ENCODE measurements around the gene ZBED1. TPM values are rescaled to one million over a fixed set of nuclear protein-coding genes. Genes with fewer than 3 reads are reported as not detected.

The ZBED1 gene
- 10 to 100 TPM; 39.7 to 54.5 TPM for total RNA-seq

GRCh38 chrX:2500803-2501558, at the start of gene ZBED1, which contains the start of gene DHRSX:
Gene ZBED1 (minus strand): TSS chrX:2500976. CDS start chrX:2490719, 10,257 bp downstream.
Gene DHRSX (minus strand): TSS chrX:2500976. CDS start chrX:2500925, 51 bp downstream.
- ATAC-seq (ENCODE audit: insufficient number of reproducible peaks, low FRiP score, low read depth) (no peak), DNase-seq (ENCODE audit: low spot score) (no peak)
- TF ChIP-seq, protein P1, sequence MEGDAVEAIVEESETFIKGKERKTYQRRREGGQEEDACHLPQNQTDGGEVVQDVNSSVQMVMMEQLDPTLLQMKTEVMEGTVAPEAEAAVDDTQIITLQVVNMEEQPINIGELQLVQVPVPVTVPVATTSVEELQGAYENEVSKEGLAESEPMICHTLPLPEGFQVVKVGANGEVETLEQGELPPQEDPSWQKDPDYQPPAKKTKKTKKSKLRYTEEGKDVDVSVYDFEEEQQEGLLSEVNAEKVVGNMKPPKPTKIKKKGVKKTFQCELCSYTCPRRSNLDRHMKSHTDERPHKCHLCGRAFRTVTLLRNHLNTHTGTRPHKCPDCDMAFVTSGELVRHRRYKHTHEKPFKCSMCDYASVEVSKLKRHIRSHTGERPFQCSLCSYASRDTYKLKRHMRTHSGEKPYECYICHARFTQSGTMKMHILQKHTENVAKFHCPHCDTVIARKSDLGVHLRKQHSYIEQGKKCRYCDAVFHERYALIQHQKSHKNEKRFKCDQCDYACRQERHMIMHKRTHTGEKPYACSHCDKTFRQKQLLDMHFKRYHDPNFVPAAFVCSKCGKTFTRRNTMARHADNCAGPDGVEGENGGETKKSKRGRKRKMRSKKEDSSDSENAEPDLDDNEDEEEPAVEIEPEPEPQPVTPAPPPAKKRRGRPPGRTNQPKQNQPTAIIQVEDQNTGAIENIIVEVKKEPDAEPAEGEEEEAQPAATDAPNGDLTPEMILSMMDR (IDR thresholded peaks at IDR 0.05), result no peak
- H3K9me3 ChIP-seq, result no peaks in the 10 kb centered on the region
- H3K4me3 ChIP-seq, result peak within 1 kb of the TSS; percentile 88
- peaks cover 23 to 34% of the 10 kb centered on the region in 2 donors for H3K4me1 ChIP-seq (ENCODE audit: control insufficient read depth in 1 of 2, low read depth in 2 of 2)
- peak within 1 kb of the TSS; percentile 78 to 87 for H3K27ac ChIP-seq
- no peaks in the 10 kb centered on the region for H3K36me3 ChIP-seq
- H3K27me3 ChIP-seq (replicated peaks; ENCODE audit: insufficient read depth), result no peaks in the 10 kb centered on the region

- no peak for ATAC-seq (ENCODE audit: insufficient number of reproducible peaks, low FRiP score, low read depth)
Observed at GRCh38 chrX:2549876-2550275, 49.1 kb upstream of the ZBED1 start.

GRCh38 chrX:2548711-2549423, 48.1 kb upstream of the ZBED1 start:
- Histone ChIP-seq H3K9me3 (no peaks in the 10 kb centered on the region), H3K27me3 (replicated peaks; ENCODE audit: insufficient read depth) (no peaks in the 10 kb centered on the region), H3K4me3 (no peak overlapping the region), H3K36me3 (no peaks in the 10 kb centered on the region), H3K27ac (no peak overlapping the region), H3K4me1 (ENCODE audit: control insufficient read depth in 1 of 2, low read depth in 2 of 2) (no peaks in the 10 kb centered on the region)
- TF ChIP-seq, protein P1 (IDR thresholded peaks at IDR 0.05), result no peak
- DNase-seq (ENCODE audit: low spot score) (no peak), ATAC-seq (ENCODE audit: insufficient number of reproducible peaks, low FRiP score, low read depth) (no peak)

More at GRCh38 chrX:2549876-2550275, 49.1 kb upstream of the ZBED1 start:
- Histone ChIP-seq H3K9me3 (no peaks in the 10 kb centered on the region), H3K4me3 (no peak overlapping the region), H3K4me1 (ENCODE audit: control insufficient read depth in 1 of 2, low read depth in 2 of 2) (no peaks in the 10 kb centered on the region), H3K27me3 (replicated peaks; ENCODE audit: insufficient read depth) (no peaks in the 10 kb centered on the region), H3K36me3 (no peaks in the 10 kb centered on the region), H3K27ac (no peak overlapping the region)
- DNase-seq (ENCODE audit: low spot score), result no peak
- TF ChIP-seq, protein P1 (IDR thresholded peaks at IDR 0.05), result no peak

GRCh38 chrX:2547736-2548135, 47.0 kb upstream of the ZBED1 start:
- H3K4me3 ChIP-seq, result no peak overlapping the region
- H3K9me3 ChIP-seq, result no peaks in the 10 kb centered on the region
- H3K4me1 ChIP-seq (ENCODE audit: control insufficient read depth in 1 of 2, low read depth in 2 of 2), result no peaks in the 10 kb centered on the region
- no peaks in the 10 kb centered on the region for H3K27me3 ChIP-seq (replicated peaks; ENCODE audit: insufficient read depth)
- ATAC-seq (ENCODE audit: insufficient number of reproducible peaks, low FRiP score, low read depth) (no peak), DNase-seq (ENCODE audit: low spot score) (no peak)
- no peak overlapping the region for H3K27ac ChIP-seq
- TF ChIP-seq, protein P1 (IDR thresholded peaks at IDR 0.05), result no peak
- no peaks in the 10 kb centered on the region for H3K36me3 ChIP-seq

GRCh38 chrX:2546496-2546895, 45.7 kb upstream of the ZBED1 start:
- ATAC-seq (ENCODE audit: insufficient number of reproducible peaks, low FRiP score, low read depth) (no peak), DNase-seq (ENCODE audit: low spot score) (no peak)
- no peaks in the 10 kb centered on the region for H3K9me3 ChIP-seq
- no peak overlapping the region for H3K4me3 ChIP-seq
- H3K36me3 ChIP-seq, result no peaks in the 10 kb centered on the region
- TF ChIP-seq, protein P1 (IDR thresholded peaks at IDR 0.05), result no peak
- no peaks in the 10 kb centered on the region for H3K27me3 ChIP-seq (replicated peaks; ENCODE audit: insufficient read depth)
- H3K4me1 ChIP-seq (ENCODE audit: control insufficient read depth in 1 of 2, low read depth in 2 of 2), result no peaks in the 10 kb centered on the region
- H3K27ac ChIP-seq, result no peak overlapping the region
